HG03025 (cell line): ENCODE results near the gene BMP10.
"Not testable (repeated sequence)": the region's sequence is repeated elsewhere in the genome, so short reads cannot be mapped to it uniquely, and the experiment has no call there.

Experiments
- ATAC-seq: cut with Tn5 transposase; IDR thresholded peaks from one replicate; pipeline ENCODE4 v1.9.1; 2021; ENCODE audit warnings: mild to moderate bottlenecking, moderate library complexity; ENCODE audit not compliant: unreplicated experiment, low FRiP score

BMP10 gene

DNA sequence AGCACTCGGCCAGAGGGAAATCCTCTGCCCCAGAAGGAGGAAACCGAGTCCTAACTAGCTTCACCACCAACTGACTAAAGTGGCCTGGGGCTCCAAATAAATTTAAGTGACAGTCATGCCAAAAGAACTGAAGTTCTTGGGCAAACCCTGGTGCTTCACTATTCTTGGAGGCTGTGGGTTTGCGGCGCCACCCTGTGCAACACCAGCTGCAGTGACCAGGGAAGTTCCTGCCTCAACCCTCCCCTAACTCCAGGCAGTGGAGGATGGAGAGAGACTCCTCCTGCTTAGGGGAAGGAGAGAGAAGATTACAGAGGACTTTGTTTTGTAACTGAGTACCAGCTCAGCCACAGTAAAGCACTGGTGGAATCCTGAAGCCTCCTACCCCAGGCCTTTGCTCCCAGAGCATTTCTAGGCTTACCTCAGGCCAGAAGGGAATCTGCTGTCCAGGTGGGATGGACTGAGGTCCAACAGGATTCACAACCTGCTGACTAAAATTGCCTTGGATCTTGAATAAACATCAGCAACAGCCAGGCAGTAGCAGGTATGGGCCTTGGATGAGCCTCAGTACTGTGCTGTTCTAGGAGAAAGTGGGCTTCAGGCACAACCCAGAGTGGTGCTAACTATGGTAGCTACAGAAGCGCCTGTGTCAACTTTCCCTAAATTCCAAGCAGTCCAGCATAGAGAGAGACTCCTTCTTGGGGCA lies 29.4 kb upstream of the BMP10 start:
- ATAC-seq, result no peak

- ATAC-seq, result not testable (repeated sequence)
These were observed 24.8 kb upstream of the BMP10 start for GRCh38 chr2:68895981-68896380.

DNA sequence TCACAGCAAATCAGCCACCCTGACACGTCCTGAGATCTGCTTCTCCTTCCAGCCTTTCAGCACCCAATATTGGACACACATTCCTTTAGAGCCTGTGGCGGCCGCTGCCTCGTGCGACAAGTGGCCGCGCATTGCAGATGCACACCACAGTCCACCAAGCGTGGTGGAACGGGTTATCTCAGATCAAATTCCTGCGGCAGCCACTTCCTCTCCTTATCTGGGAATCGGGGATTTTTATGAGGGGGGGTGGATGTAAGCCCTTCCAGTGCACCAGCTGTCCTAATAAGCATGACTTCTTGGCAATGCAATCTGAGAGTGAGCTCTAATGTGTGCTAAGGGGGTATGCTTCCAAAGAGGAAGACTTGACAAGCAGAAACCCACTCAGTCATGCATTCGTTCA lies 18.3 kb upstream of the BMP10 start:
- ATAC-seq, result no peak

GRCh38 chr2:68889021-68889420 lies 17.8 kb upstream of the BMP10 start:
- ATAC-seq, result no peak

- ATAC-seq, result no peak
These were observed 17.0 kb upstream of the BMP10 start for GRCh38 chr2:68888038-68888704.

- ATAC-seq, result no peak
These were observed 14.5 kb upstream of the BMP10 start for GRCh38 chr2:68885811-68886075.

GRCh38 chr2:68885074-68885810 lies 14.0 kb upstream of the BMP10 start:
- no peak for ATAC-seq

DNA sequence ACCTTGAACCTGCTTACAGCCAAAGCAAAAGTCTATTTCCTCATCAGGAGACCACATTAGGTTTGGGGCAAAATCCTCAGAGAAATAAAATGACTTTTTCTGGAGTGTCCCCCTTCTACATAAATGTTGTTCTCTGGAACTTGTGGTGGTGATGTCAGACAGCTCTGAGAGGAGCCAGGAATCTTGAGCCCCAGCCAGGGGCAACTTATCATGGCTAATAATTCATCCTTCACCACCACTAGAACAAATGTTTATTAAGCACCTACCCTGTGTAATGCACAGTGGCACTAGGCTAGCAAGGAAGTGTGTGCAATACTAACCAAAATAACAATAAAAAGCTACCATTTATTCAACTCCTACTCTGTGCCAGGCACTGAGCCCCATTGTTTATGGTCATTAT lies 9.0 kb upstream of the BMP10 start:
- no peak for ATAC-seq

DNA sequence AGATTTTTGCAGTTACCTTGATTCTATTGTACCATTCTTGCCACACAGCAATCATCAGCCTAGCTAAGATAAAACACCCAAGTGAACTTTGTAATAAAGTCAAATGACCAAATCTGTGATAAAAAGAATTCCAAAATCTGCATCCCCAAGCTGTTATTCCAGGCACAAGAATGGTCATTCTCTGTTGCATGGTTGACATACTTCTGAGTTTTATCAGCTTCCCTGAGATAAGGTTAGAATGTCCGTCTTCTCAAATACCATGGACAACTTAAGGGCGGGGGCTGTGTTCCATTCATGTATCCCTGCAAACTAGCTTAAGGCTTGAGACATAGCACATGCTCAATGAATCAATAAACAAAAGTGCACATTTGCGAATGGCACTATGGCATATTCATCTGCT lies 8.1 kb upstream of the BMP10 start:
- no peak for ATAC-seq

- no peak for ATAC-seq
These were observed 7.6 kb upstream of the BMP10 start for GRCh38 chr2:68878753-68879152.

DNA sequence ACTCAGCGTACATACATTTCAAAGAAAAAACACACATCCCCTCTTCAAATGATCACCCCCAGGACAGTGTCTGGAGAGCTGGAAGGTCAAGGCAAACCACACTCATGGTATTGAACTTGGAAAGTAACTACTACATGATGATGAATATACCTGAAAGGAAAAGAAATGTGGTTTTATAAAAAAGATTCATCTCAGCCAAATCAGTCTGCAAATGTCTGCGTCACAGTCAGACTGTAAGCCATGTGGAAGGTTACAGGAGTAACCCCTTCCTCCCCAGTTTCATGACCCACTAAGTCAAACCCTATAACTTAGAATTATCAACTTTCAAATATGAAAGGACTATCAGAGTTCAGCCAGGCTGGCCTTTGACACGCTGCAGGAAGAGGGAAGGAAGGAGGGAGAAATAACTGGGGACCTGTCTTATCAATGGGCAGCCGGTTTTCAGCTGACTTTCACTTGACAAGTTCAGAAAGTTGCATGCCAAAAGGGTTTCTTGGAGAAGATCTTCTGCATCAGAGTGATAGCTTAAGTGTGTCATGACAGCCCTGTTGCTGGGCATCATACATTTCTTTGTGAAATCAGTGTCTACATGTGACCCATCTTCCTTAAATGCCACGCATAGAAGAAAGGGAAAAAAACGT lies 7.0 kb upstream of the BMP10 start:
- no peak for ATAC-seq

- no peak for ATAC-seq
These were observed 6.0 kb upstream of the BMP10 start for GRCh38 chr2:68877079-68877772.

DNA sequence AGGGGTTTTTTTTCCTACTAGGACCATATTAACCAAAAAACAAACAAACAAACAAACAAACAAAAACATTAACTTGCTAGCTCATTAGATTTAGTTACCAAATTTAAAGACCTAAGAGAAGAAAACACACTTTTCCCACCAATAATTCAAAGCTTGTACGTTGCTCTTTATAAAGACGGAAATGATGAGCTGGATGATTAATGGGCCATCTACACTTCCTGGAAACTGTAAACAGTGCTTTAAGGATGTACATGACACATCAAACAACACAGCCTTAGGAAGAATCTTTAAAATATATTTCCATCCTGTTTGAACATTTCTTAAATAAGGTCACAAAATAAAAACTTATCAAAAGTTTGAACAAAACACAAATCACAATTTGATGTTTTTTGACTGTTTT lies 982 bp downstream of the BMP10 start:
- ATAC-seq, result no peak

- no peak for ATAC-seq
These were observed 6.1 kb downstream of the BMP10 start for GRCh38 chr2:68865108-68865507.

DNA sequence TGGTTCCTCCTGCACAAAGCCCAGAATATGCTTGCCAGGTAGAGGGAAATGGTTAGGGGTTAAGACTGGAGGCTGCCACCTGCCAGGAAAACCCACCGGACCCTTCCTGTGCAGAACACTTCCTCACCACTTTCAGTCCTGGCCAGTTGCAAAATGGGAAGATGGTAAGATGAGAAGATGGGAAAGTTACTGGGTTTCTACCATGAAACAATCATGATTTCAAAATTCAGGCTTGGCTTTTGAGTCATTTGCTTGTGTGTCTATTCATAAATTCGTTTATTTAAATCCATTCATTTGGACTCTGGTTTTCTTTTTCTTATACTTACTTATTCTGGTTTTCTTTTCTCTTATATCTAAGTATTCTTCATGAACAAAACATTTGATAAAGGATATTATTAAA lies 7.2 kb downstream of the BMP10 start:
- ATAC-seq, result no peak

GRCh38 chr2:68862889-68863288 lies 8.3 kb downstream of the BMP10 start:
- ATAC-seq, result no peak

DNA sequence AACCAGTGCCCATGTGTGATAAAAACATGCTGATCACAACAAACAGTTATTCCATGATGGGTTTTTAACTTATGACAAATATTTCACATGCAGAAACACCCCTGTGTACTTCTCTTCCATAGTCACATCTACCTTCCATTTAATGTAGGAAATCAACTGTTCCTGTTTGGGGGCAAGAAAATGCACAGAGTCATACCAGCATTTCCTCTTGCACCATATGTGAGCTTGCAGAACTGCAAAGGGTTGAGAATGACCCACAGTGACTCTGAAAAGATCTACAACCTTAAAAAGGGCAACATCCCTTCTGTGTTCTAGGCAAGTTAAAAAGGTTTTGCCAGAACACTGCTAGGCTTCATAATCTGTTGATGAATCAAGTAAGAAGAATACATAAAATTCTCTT lies 9.9 kb downstream of the BMP10 start:
- no peak for ATAC-seq

- ATAC-seq, result no peak
These were observed 11.1 kb downstream of the BMP10 start for GRCh38 chr2:68860111-68860510.

GRCh38 chr2:68857855-68858456 lies 13.2 kb downstream of the BMP10 start:
- no peak for ATAC-seq

DNA sequence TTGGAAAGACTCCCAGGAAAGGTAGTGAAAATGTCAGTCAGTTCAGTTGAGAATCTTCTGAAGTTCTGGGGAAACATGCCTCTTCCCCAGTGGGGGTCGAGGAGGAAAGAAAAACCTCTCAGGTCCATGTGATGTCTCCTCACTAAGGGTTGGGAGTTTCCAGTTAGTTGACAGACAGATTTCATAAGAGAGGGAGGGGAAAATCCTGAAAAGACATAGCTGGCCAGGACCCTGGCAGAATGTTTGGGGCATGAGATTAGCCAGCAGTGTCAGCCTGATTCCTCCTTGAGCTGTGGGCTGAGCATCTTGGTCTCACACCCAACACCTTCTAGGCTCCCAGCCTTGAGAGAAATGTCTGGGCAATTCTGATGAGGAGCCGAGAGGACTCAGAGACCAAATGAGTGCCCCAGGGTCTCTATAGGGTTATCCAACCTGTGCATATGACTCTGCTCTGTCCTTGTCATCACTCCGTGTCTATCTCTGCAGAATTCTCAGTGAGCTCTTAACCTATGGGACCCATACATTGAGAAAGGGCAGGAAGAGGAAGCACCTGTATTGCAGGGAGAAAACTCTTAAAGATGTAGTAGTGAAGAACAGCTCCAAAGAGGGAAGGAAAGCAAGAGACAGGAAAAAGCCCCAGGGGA lies 13.9 kb downstream of the BMP10 start:
- ATAC-seq, result no peak
